WERI-Rb-1 (cell line): ENCODE measurements around the gene SYCP2.

Experiments used
- DNase-seq: peaks from one replicate; pipeline ENCODE4 v3.0.0-alpha.2; 2020
- H3K27ac ChIP-seq: fragments of 250-450 bp; sonication (Bioruptor Pico); 2 replicates; pipeline ENCODE4 v1.5.1; 2020; ENCODE audit warnings: mild to moderate bottlenecking, moderate library complexity
- H3K27me3 ChIP-seq: fragments of 250-450 bp; sonication (Bioruptor Pico); 2 replicates; pipeline ENCODE4 v1.5.1; 2021; ENCODE audit warnings: mild to moderate bottlenecking, low read depth, moderate library complexity; ENCODE audit not compliant: insufficient read depth, severe bottlenecking
- H3K36me3 ChIP-seq: fragments of 250-450 bp; sonication (Bioruptor Pico); 2 replicates; pipeline ENCODE4 v1.5.1; 2020; ENCODE audit warnings: mild to moderate bottlenecking, moderate library complexity
- H3K4me3 ChIP-seq: 2 replicates; pipeline ENCODE4 v1.5.1; 2011; ENCODE audit warnings: low read depth, mild to moderate bottlenecking, control low read depth, low read length
- H3K9me3 ChIP-seq: fragments of 250-450 bp; sonication (Bioruptor Pico); 2 replicates; pipeline ENCODE4 v1.5.1; 2021; ENCODE audit warnings: mild to moderate bottlenecking, moderate library complexity; ENCODE audit not compliant: severe bottlenecking
- TF ChIP-seq, protein P1 (sequence below): IDR thresholded peaks from 2 replicates; pipeline ENCODE4 v1.5.1; 2011; ENCODE audit warnings: low read depth, mild to moderate bottlenecking, control low read depth, inconsistent platforms, low read length

SYCP2 gene

DNA sequence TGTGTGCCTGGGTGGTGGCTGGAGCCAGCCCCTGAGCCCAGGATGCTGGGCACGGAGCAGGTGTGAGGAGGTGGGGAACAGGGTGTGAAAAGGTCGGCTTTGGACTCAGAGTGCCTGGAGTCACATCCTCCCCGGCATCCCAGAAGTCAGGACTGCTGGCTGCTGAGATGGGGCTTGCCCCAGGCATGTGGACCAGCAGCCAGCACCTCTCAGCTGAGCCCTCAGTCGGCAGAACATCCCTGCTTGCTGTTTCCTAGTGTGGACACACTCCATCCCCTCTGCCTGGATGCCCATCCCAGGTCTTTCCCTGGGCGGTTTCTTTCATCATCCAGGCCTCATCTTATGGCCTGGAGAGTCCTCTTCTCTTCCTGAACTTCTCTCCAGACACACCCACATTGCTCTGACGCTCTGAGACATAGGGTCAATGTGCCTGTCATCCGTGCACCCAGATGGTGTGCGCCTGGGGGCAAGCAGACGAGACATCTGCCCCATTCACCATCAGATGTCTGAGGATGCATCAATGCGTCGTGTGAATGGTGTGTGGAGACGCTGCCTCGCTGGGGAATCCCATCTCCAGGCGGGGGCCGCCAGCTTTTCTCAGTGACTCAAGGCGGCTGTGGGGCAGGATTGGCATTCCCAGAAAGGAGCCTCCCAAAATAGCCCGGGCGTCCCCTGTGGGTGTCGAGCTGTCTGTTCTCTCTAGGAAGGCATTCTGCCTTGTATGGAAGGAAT is 104.2 kb downstream of the SYCP2 start:
- Histone ChIP-seq H3K27ac (no peak overlapping the region), H3K36me3 (no peaks in the 10 kb centered on the region), H3K4me3 (no peak overlapping the region), H3K9me3 (no peaks in the 10 kb centered on the region), H3K27me3 (peaks cover 91% of the 10 kb centered on the region)
- TF ChIP-seq, protein P1, sequence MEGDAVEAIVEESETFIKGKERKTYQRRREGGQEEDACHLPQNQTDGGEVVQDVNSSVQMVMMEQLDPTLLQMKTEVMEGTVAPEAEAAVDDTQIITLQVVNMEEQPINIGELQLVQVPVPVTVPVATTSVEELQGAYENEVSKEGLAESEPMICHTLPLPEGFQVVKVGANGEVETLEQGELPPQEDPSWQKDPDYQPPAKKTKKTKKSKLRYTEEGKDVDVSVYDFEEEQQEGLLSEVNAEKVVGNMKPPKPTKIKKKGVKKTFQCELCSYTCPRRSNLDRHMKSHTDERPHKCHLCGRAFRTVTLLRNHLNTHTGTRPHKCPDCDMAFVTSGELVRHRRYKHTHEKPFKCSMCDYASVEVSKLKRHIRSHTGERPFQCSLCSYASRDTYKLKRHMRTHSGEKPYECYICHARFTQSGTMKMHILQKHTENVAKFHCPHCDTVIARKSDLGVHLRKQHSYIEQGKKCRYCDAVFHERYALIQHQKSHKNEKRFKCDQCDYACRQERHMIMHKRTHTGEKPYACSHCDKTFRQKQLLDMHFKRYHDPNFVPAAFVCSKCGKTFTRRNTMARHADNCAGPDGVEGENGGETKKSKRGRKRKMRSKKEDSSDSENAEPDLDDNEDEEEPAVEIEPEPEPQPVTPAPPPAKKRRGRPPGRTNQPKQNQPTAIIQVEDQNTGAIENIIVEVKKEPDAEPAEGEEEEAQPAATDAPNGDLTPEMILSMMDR, result no peak
- no peak for DNase-seq

DNA sequence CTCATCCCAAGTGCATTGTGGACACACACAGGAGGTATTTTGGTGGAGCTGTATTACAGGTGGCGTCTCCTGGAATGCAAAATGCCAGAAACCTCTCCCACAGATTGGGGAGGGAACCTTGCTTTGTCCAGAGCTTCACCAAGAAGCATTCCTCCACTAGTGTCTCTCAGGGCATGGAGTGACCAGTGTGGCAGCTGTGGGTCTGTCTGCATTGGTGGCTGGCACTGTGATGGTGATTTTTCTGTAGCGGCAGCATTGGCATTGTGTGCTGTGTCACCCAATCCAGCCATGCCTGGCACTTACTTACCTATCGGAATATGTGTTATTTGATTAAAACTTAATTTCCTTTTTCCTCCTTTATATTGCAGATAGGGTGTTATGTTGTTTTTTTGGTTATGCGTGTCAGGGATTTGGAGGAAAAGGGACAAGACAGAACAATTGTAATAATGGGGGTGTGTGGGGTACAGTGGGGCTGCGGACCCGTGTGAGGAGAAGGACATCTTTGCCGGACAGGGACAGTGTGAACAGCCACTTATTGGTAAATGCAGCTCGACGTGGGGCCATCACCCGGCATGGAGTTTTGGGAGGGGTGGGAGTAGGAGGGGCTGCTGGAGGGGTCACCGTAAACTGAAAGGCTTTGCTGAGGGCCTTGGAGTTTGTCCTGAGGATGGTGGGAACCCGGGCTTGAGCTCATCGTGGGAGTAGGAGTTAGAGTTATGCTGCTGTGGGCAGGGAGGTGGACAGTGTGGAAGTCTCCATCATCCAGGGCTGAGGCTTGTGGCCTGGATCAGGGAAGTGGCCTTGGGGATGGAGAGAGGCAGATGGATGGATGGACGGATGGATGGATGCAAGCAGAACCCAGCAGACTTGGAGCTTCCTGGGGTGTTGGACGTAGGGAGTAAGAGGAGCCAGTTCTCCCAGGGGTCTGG is 105.0 kb downstream of the SYCP2 start:
- TF ChIP-seq, protein P1, result no peak
- no peak for DNase-seq
- Histone ChIP-seq H3K4me3 (no peak overlapping the region), H3K9me3 (no peaks in the 10 kb centered on the region), H3K27me3 (peaks cover 91% of the 10 kb centered on the region), H3K27ac (no peak overlapping the region), H3K36me3 (no peaks in the 10 kb centered on the region)

DNA sequence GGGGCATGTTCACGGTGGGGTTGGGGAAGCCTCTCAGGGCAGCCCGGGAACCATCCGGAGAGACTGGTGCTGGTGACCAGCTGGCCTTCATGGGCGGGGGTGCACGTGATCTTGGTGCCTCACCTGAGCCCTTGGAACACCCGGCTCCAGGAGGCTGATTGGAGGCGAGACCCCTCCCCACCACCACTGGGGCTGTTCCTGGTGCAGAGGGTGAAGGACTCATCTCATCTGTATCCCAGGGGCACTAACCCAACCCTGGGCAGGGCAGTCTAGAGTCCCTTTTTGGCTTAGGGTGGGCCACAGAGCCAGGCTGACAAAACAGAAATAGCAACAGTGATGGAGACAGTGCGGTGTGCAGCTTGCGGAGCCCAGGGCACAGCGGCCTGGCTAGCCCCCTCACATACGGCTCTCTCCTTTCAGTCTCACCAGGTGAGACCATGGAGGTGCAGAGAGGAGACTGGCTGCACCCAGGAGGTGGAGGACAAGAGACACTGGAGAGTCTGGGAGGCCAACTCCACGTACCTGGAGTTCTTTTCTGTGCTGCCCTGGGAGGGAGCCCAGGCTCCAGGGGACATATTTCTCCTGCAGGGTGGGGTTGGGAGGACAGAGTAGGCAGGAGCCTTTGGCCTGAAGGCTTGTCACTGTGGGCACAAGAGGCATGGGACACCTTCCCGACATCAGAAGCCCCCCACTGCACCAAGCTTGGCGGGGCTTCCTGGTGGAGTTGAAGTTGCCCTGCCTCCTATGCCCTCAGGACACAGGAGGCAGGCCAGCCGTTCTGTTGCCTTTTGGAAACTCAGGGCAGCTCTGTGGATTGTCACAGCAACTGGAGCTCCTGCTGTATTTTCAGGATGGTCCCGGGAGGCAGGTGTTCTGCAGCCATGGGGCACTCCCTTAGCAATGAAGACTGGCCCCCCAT is 106.0 kb downstream of the SYCP2 start:
- Histone ChIP-seq H3K9me3 (no peaks in the 10 kb centered on the region), H3K4me3 (no peak overlapping the region), H3K27me3 (peaks cover 91% of the 10 kb centered on the region), H3K27ac (no peak overlapping the region), H3K36me3 (no peaks in the 10 kb centered on the region)
- TF ChIP-seq, protein P1, result no peak
- no peak for DNase-seq

DNA sequence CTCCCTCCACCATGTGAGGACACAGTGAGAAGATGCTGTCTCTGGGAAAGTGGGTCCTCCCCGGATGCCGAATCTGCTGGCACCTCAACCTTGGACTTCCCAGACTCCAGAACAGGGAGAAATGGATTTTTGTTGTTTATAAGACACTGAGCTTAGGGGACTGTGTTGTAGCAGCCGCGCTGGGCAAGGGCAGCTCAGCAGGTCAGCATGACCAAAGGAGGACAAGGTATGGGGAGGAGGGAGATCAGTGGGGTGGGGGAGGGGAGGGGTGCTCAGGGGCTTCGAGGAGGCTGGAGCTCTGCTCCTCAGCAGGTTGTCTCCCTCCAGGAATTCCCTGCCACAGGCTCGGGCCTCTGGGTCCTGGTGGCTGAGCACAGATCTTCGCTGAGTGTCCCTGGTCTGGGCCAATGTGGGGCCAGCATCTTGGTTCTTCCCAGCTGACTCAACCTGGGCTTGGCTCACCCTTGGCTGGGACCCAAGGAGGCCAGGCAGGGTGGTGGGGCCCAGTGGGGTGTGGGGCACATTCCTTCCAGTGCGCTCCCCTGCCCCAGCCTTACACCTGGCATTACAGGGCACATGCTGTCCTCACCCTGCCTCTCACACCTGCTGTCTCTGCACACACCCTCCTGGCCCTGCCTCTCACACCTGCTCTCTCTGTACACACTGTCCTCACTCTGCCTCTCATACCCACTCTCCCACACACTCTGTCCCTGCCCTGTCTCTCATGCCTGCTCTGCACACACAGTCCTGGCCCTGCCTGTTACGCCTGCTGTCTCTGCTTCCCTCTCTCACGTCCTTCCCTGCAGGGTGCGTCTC is 107.3 kb downstream of the SYCP2 start:
- Histone ChIP-seq H3K4me3 (no peak overlapping the region), H3K36me3 (no peaks in the 10 kb centered on the region), H3K27ac (no peak overlapping the region), H3K9me3 (no peaks in the 10 kb centered on the region), H3K27me3 (peaks cover 86% of the 10 kb centered on the region)
- DNase-seq, result no peak
- TF ChIP-seq, protein P1, result no peak

DNA sequence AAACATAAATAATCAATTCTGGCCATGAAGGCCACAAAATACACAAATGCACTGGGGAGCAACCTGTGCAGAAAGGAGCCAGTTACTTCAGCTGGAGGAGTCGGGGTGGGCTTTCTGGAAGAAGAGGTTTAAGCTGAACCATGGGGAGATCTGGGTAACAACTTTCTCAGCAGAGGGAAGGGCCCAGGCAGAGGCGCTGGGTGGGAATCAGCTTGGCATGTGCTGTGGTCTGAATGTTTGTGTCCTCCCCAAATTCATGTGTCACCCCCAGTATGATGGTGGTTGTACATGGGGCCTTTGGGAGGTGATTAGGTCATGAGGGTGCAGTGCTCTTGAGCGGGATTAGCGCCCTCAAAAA is 107.9 kb downstream of the SYCP2 start:
- no peaks in the 10 kb centered on the region for H3K9me3 ChIP-seq
- H3K36me3 ChIP-seq, result no peaks in the 10 kb centered on the region
- H3K4me3 ChIP-seq, result no peak overlapping the region
- TF ChIP-seq, protein P1, result no peak
- DNase-seq, result no peak
- H3K27me3 ChIP-seq, result peaks cover 87% of the 10 kb centered on the region
- no peak overlapping the region for H3K27ac ChIP-seq
